ENCODE data around the gene GRK6. TPM values are rescaled to one million over a fixed set of nuclear protein-coding genes. Genes with fewer than 3 reads are reported as not detected.

GRK6 gene
- total RNA-seq, 1 donor from 2014 or later = 46.4 TPM

DNA sequence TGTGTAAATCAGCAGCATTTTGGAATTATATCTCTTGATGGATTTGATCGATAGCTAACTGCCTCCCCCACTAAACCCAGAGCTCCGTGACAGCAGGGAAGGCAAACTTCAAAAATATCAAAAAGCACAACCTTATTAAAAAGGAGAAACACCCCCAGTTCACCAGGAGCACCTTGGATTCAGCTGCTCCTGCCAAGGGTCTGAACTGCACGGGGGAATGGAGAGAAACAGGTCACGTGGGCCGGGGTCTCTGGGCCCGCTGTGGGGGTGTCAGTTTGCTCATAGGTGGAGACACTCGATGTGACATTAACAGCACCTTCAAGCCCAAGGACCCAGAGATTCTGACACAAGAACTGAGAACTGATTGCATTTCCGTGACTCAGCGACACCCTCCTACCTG is 43.3 kb upstream of the GRK6 start:
- no peaks in the 10 kb centered on the region for H3K36me3 ChIP-seq (ENCODE audit: control insufficient read depth, insufficient read depth, low read length)
- H3K27me3 ChIP-seq (ENCODE audit: control insufficient read depth, insufficient read depth, low read length) = peaks cover 24% of the 10 kb centered on the region
- no peak overlapping the region for H3K4me3 ChIP-seq (ENCODE audit: low read depth, low read length)
- no peak for DNase-seq (ENCODE audit: low read depth)
- TF ChIP-seq, protein P1, sequence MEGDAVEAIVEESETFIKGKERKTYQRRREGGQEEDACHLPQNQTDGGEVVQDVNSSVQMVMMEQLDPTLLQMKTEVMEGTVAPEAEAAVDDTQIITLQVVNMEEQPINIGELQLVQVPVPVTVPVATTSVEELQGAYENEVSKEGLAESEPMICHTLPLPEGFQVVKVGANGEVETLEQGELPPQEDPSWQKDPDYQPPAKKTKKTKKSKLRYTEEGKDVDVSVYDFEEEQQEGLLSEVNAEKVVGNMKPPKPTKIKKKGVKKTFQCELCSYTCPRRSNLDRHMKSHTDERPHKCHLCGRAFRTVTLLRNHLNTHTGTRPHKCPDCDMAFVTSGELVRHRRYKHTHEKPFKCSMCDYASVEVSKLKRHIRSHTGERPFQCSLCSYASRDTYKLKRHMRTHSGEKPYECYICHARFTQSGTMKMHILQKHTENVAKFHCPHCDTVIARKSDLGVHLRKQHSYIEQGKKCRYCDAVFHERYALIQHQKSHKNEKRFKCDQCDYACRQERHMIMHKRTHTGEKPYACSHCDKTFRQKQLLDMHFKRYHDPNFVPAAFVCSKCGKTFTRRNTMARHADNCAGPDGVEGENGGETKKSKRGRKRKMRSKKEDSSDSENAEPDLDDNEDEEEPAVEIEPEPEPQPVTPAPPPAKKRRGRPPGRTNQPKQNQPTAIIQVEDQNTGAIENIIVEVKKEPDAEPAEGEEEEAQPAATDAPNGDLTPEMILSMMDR (IDR thresholded peaks at IDR 0.05; ENCODE audit: insufficient read depth, low read length, poor library complexity, severe bottlenecking) = no peak

DNA sequence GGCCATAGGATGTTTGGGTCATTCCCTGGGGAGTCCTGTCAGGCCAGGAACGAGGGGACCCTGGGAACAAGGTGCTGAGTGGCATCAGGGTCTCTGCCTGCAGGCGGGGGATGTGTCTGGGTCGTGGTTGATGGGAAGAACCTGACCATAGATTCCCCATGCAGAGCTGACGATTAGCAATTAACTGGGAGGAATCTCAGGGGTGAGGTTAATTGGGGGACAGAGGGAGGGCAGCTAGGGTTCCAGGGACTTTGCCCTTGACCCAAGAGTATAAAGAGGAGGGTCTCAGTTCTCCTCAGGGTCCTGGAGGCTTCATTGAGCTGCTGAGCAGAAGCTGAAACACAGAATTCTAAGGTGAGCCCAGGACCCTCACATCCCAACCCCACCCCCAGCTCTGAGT is 42.3 kb upstream of the GRK6 start, which contains the start of gene SLC34A1:
Gene SLC34A1, plus strand, starts transcription at position 301 of the 400 bp plus-strand sequence. CDS start 1,308 bp downstream, outside the sequence.
- DNase-seq (ENCODE audit: low read depth) = no peak
- Histone ChIP-seq H3K36me3 (ENCODE audit: control insufficient read depth, insufficient read depth, low read length) (no peaks in the 10 kb centered on the region), H3K4me3 (ENCODE audit: low read depth, low read length) (no peak within 1 kb of the TSS), H3K27me3 (ENCODE audit: control insufficient read depth, insufficient read depth, low read length) (peaks cover 25% of the 10 kb centered on the region)
- TF ChIP-seq, protein P1 (IDR thresholded peaks at IDR 0.05; ENCODE audit: insufficient read depth, low read length, poor library complexity, severe bottlenecking) = no peak

DNA sequence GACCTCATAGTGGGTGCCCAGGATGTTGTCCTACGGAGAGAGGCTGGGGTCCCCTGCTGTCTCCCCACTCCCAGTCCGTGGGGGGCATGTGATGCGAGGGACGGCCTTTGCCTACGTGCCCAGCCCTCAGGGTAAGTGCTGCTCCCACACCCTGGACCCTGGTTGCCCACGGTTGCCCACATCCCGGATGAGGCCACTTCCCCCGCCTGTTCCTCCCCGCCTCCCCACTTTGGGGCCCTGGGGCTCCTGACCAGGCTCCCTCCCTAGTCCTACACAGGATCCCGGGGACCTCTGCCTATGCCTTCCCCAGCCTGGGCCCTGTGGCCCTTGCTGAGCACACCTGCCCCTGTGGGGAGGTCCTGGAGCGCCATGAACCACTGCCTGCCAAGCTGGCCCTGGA is 40.8 kb upstream of the GRK6 start:
- TF ChIP-seq, protein P1 (IDR thresholded peaks at IDR 0.05; ENCODE audit: insufficient read depth, low read length, poor library complexity, severe bottlenecking) = no peak
- no peak for DNase-seq (ENCODE audit: low read depth)
- peaks cover 25% of the 10 kb centered on the region for H3K27me3 ChIP-seq (ENCODE audit: control insufficient read depth, insufficient read depth, low read length)
- H3K4me3 ChIP-seq (ENCODE audit: low read depth, low read length) = no peak overlapping the region
- H3K36me3 ChIP-seq (ENCODE audit: control insufficient read depth, insufficient read depth, low read length) = no peaks in the 10 kb centered on the region

DNA sequence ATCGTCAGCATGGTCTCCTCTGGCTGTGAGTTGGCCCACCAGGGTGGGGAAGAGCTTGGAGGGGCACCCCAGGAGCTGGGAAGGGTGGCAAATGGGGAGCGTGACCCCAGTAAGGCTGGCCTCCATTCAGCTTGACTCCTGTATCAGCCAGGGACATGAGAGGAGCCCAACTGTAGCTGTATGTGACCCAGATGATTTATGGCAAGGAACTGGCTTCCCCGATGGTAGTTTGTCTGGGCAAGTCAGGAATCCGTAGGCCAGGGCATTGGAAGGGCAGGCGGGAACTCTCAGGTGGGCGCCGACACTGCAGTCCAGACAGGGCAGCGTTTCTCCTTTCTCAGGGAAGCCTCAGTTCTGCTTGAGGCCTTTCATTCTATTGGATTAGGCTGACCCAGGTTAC is 39.9 kb upstream of the GRK6 start:
- Histone ChIP-seq H3K27me3 (ENCODE audit: control insufficient read depth, insufficient read depth, low read length) (peaks cover 25% of the 10 kb centered on the region), H3K4me3 (ENCODE audit: low read depth, low read length) (no peak overlapping the region), H3K36me3 (ENCODE audit: control insufficient read depth, insufficient read depth, low read length) (no peaks in the 10 kb centered on the region)
- TF ChIP-seq, protein P1 (IDR thresholded peaks at IDR 0.05; ENCODE audit: insufficient read depth, low read length, poor library complexity, severe bottlenecking) = no peak
- DNase-seq (ENCODE audit: low read depth) = no peak

DNA sequence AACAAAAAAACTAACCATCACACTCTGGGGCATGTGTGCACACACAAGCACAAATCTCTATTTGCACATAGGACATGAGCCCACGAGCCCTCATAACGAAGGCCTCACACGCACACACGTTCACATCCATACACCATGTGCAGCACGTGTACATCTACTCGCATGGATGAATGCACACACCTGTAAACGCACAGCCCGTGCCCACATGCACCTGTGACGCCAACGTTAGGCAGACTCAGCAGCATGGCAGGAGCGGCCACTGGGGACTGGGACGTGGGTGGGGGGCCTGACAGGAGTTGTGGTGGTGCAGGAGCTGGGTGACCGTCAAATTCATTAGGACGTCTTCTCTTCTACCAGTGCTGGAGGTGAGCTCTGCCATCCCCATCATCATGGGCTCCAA is 39.1 kb upstream of the GRK6 start:
- H3K4me3 ChIP-seq (ENCODE audit: low read depth, low read length) = no peak overlapping the region
- H3K36me3 ChIP-seq (ENCODE audit: control insufficient read depth, insufficient read depth, low read length) = no peaks in the 10 kb centered on the region
- peaks cover 24% of the 10 kb centered on the region for H3K27me3 ChIP-seq (ENCODE audit: control insufficient read depth, insufficient read depth, low read length)
- no peak for DNase-seq (ENCODE audit: low read depth)
- TF ChIP-seq, protein P1 (IDR thresholded peaks at IDR 0.05; ENCODE audit: insufficient read depth, low read length, poor library complexity, severe bottlenecking) = no peak

DNA sequence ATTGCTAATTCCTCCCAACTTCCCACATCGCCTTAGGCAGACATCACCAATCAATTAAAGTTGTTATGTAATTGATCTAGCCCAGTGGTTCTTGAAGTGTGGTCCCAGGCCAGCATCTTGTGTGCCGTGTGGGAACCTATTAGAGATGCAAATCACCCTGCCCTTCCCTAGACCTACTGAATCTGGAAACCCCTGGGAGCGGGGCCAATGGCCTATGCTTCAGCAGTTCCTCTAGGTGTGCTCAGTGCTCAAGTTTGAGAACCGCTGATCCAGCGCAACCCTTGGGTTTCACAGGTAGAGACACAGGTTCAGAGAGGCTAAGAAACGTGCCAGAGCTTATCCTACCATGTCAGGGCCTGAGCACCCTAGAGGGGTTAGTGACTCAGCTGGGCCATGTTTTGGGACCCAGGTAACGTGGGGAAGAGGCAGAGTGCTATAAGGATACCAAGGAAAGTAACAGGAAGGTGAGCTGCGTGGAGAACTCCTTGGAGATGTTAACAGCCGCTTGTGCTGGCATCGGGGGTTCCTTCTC is 37.9 kb upstream of the GRK6 start:
- no peak overlapping the region for H3K4me3 ChIP-seq (ENCODE audit: low read depth, low read length)
- TF ChIP-seq, protein P1 (IDR thresholded peaks at IDR 0.05; ENCODE audit: insufficient read depth, low read length, poor library complexity, severe bottlenecking) = no peak
- no peaks in the 10 kb centered on the region for H3K36me3 ChIP-seq (ENCODE audit: control insufficient read depth, insufficient read depth, low read length)
- no peak for DNase-seq (ENCODE audit: low read depth)
- peaks cover 16% of the 10 kb centered on the region for H3K27me3 ChIP-seq (ENCODE audit: control insufficient read depth, insufficient read depth, low read length)

Data from kidney epithelial cell (primary cell).